ENCODE results near the gene SEPTIN2. TPM values are rescaled to one million over a fixed set of nuclear protein-coding genes. Genes with fewer than 3 reads are reported as not detected.
A peak's percentile ranks its signal among the peaks of the same experiment; 100 is the strongest.

Gene SEPTIN2
- total RNA-seq, 2 experiments from 2014 or later = 198 to 275 TPM

GRCh38 chr2:241310917-241311566 is 4.7 kb upstream of the SEPTIN2 start:
- Histone ChIP-seq H3K4me1 (ENCODE audit: insufficient read depth, low read length, poor library complexity, severe bottlenecking) (peaks cover 51% of the 10 kb centered on the region), H3K4me3 (ENCODE audit: low read depth, low read length, poor library complexity, severe bottlenecking) (peak overlapping the region; percentile 30), H3K36me3 (ENCODE audit: insufficient read depth, low read length) (peaks cover 5% of the 10 kb centered on the region; the same call in 1 of the 2 replicates), H3K9me2 (ENCODE audit: insufficient read depth, low read length) (no peaks in the 10 kb centered on the region), H4K20me1 (ENCODE audit: insufficient read depth, low read length) (peaks cover 36% of the 10 kb centered on the region), H3K4me2 (ENCODE audit: low read length) (peak overlapping the region; percentile 58), H3K79me2 (ENCODE audit: insufficient read depth, low read depth, low read length) (peaks cover 80% of the 10 kb centered on the region), H3K27ac (ENCODE audit: low read depth, low read length, poor library complexity, severe bottlenecking) (no peak overlapping the region), H3K9me3 (ENCODE audit: low read length) (no peaks in the 10 kb centered on the region), H2AFZ (ENCODE audit: low read length) (no peak overlapping the region)
- TF ChIP-seq CTCF (conservative IDR thresholded peaks at IDR 0.05; ENCODE audit: low read length) = peak; percentile 57
- no peak for TF ChIP-seq EZH2phosphoT487 (IDR thresholded peaks at IDR 0.05; ENCODE audit: borderline replicate concordance, low read depth, low read length)
- intact Hi-C loops (cut with micrococcal nuclease; ENCODE audit: unreplicated experiment) = loop anchor here (10.0 kb wide), 1 partner anchor 726 kb away; the partner anchor contains the start of gene CAPN10
- ChIA-PET CTCF (ENCODE audit: unreplicated experiment) (no interaction called here), POLR2A (interaction anchor here (0.6 to 1.5 kb wide), 3 partner anchors 17 to 80 kb away, joined by 3 to 4 read pairs (median 3); no protein-coding TSS in a partner anchor)
- peak; percentile 54 for DNase-seq (ENCODE audit: low spot score)
- no TSS peak for BruUV-seq (replicated peaks)

GRCh38 chr2:241312082-241312481 is 3.6 kb upstream of the SEPTIN2 start:
- peaks cover 9% of the 10 kb centered on the region; the same call in 1 of the 2 replicates for H3K36me3 ChIP-seq (ENCODE audit: insufficient read depth, low read length)
- no peak overlapping the region for H2AFZ ChIP-seq (ENCODE audit: low read length)
- TF ChIP-seq CTCF (conservative IDR thresholded peaks at IDR 0.05; ENCODE audit: low read length) = no peak
- no peak for TF ChIP-seq EZH2phosphoT487 (IDR thresholded peaks at IDR 0.05; ENCODE audit: borderline replicate concordance, low read depth, low read length)
- BruUV-seq (replicated peaks) = no TSS peak
- H3K9me3 ChIP-seq (ENCODE audit: low read length) = no peaks in the 10 kb centered on the region
- H4K20me1 ChIP-seq (ENCODE audit: insufficient read depth, low read length) = peaks cover 42% of the 10 kb centered on the region
- no peak for DNase-seq (ENCODE audit: low spot score)
- peak overlapping the region; percentile 58; the same call in 1 of the 2 replicates for H3K4me2 ChIP-seq (ENCODE audit: low read length)
- H3K4me3 ChIP-seq (ENCODE audit: low read depth, low read length, poor library complexity, severe bottlenecking) = no peak overlapping the region
- no peaks in the 10 kb centered on the region for H3K9me2 ChIP-seq (ENCODE audit: insufficient read depth, low read length)
- intact Hi-C loops (cut with micrococcal nuclease; ENCODE audit: unreplicated experiment) = loop anchor here (10.0 kb wide), 1 partner anchor 727 kb away; the partner anchor contains the start of gene CAPN10
- no peak overlapping the region for H3K27ac ChIP-seq (ENCODE audit: low read depth, low read length, poor library complexity, severe bottlenecking)
- ChIA-PET CTCF (ENCODE audit: unreplicated experiment) (no interaction called here), POLR2A (interaction anchor here (0.6 to 1.5 kb wide), 2 partner anchors 14 to 22 kb away, joined by 4 to 6 read pairs; no protein-coding TSS in a partner anchor)
- H3K4me1 ChIP-seq (ENCODE audit: insufficient read depth, low read length, poor library complexity, severe bottlenecking) = peaks cover 51% of the 10 kb centered on the region
- H3K79me2 ChIP-seq (ENCODE audit: insufficient read depth, low read depth, low read length) = peaks cover 88% of the 10 kb centered on the region

All from OCI-LY7 (cell line).